ENCODE measurements around the gene HNRNPUL1.

DNA sequence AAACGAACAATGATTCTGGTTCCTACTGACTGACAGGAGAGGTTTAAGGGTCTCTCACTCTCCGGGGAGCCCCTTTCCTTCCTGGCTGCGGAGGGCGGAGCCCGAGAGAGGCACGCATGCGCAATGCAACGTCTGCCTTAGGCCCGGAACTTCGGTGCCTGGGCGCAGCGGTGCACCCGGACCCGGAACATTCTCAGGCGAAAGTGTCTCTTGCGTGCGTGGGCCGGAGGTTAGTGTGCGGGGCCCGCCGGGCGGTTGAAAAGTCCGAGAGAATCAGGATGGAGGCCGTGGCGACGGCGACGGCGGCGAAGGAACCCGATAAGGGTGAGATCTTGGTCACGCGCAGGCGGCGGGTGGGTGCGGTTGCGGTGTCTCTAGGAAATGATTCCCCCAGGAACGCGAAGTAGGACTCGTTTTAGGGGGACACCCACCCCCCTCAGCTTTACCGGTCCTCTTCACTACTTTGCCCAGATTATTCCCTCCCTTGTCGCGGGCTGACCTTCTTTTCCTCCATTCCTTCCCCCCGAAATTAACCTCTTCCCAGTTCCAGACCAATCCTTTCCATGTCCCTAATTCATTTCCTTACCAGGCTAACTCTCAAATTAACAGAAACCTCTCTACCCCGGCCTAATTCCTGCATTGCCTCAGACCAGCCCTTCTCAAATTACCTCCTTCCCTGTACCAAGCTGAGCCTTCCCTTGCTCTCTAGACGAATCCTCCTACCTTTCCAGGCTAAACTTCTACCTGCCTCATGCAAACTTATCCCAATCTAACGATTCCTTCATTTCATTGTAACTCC lies 46.1 kb downstream of the HNRNPUL1 start, which contains the start of gene CCDC97:
- TF ChIP-seq POLR2A (IDR thresholded peaks at IDR 0.05) = peak in 3 of 4 donors; percentile 25 to 82 (median 56)
- TF ChIP-seq, protein P1, sequence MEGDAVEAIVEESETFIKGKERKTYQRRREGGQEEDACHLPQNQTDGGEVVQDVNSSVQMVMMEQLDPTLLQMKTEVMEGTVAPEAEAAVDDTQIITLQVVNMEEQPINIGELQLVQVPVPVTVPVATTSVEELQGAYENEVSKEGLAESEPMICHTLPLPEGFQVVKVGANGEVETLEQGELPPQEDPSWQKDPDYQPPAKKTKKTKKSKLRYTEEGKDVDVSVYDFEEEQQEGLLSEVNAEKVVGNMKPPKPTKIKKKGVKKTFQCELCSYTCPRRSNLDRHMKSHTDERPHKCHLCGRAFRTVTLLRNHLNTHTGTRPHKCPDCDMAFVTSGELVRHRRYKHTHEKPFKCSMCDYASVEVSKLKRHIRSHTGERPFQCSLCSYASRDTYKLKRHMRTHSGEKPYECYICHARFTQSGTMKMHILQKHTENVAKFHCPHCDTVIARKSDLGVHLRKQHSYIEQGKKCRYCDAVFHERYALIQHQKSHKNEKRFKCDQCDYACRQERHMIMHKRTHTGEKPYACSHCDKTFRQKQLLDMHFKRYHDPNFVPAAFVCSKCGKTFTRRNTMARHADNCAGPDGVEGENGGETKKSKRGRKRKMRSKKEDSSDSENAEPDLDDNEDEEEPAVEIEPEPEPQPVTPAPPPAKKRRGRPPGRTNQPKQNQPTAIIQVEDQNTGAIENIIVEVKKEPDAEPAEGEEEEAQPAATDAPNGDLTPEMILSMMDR (IDR thresholded peaks at IDR 0.05) = peak in 1 of 6 experiments; percentile 43
